PC-3 (cell line): Measurements from ENCODE around the gene ATP23. TPM values are rescaled to one million over a fixed set of nuclear protein-coding genes. Genes with fewer than 3 reads are reported as not detected.

ENCODE experiments used
- ATAC-seq: fragments of 200-7000 bp; cut with Tn5 transposase; 2 replicates; pipeline ENCODE4 v1.9.1; 2020; ENCODE audit warnings: mild to moderate bottlenecking, moderate library complexity
- BruUV-seq: library from RNA; stranded (reverse); fragments of 400-500 nt; replicated peaks from 2 replicates; lab custom pipeline; 2021; lab: Mats Ljungman, UMichigan
- CTCF ChIA-PET: fragments of 300-600 bp; sonication (Branson Sonifier 250); formaldehyde crosslinking; loops from one replicate; lab custom pipeline; 2022; ENCODE audit warnings: antibody characterized with exemption; lab: Charles Lee
- POLR2A ChIA-PET: fragments of 300-600 bp; sonication (Branson Sonifier 250); formaldehyde crosslinking; loops from one replicate; lab custom pipeline; 2022; ENCODE audit warnings: antibody characterized with exemption; ENCODE audit not compliant: unreplicated experiment; lab: Charles Lee
- DNase-seq: peaks from one replicate; pipeline ENCODE4 v3.0.0-alpha.2; 2015
- H2AFZ ChIP-seq: fragments of 300-600 bp; sonication (generic); 2 replicates; pipeline ENCODE4 v1.6.0; 2016; ENCODE audit warnings: antibody characterized with exemption, low read length
- H3F3A ChIP-seq: fragments of 300-600 bp; sonication (generic); one replicate; pipeline ENCODE4 v1.6.0; 2017; ENCODE audit warnings: antibody characterized with exemption, low read length, control low read depth, mild to moderate bottlenecking; ENCODE audit not compliant: unreplicated experiment
- H3K27ac ChIP-seq: fragments of 300-600 bp; sonication (generic); 2 replicates; pipeline ENCODE4 v1.5.1; 2016; ENCODE audit warnings: mild to moderate bottlenecking, low read length
- H3K27me3 ChIP-seq: fragments of 300-600 bp; sonication (generic); 2 replicates; pipeline ENCODE4 v1.6.1; 2016; ENCODE audit warnings: low read length, mixed read lengths
- H3K36me3 ChIP-seq: fragments of 300-600 bp; sonication (generic); 2 replicates; pipeline ENCODE4 v1.6.1; 2016; ENCODE audit warnings: low read depth, mixed run types, low read length, mixed read lengths
- H3K4me1 ChIP-seq: fragments of 300-600 bp; sonication (generic); 2 replicates; pipeline ENCODE4 v1.5.1; 2016; ENCODE audit warnings: low read length; ENCODE audit not compliant: insufficient read depth
- H3K4me2 ChIP-seq: fragments of 300-600 bp; sonication (generic); 2 replicates; pipeline ENCODE4 v1.6.0; 2016; ENCODE audit warnings: low read length
- H3K4me3 ChIP-seq: fragments of 300-600 bp; sonication (generic); 2 replicates; pipeline ENCODE4 v1.5.1; 2016; ENCODE audit warnings: mild to moderate bottlenecking, low read length, mixed read lengths
- H3K79me2 ChIP-seq: fragments of 300-600 bp; sonication (generic); 2 replicates; pipeline ENCODE4 v1.6.1; 2017; ENCODE audit warnings: low read length, mixed read lengths
- H3K9ac ChIP-seq: fragments of 300-600 bp; sonication (generic); 2 replicates; pipeline ENCODE4 v1.6.0; 2016; ENCODE audit warnings: mild to moderate bottlenecking, low read length
- H3K9me2 ChIP-seq: fragments of 300-600 bp; sonication (generic); replicated peaks from 2 replicates; pipeline ENCODE4 v1.6.1; 2016; ENCODE audit warnings: mixed run types, low read length, mixed read lengths
- H3K9me3 ChIP-seq: fragments of 300-600 bp; sonication (generic); 2 replicates; pipeline ENCODE4 v1.6.1; 2016; ENCODE audit warnings: low read length, mixed read lengths
- H4K20me1 ChIP-seq: fragments of 300-600 bp; sonication (generic); 2 replicates; pipeline ENCODE4 v1.6.1; 2016; ENCODE audit warnings: low read length, mixed read lengths
- EZH2 ChIP-seq: fragments of 300-600 bp; sonication (generic); IDR thresholded peaks from one replicate; pipeline ENCODE4 v1.6.1; 2017; ENCODE audit warnings: antibody characterized with exemption, mild to moderate bottlenecking, low read length; ENCODE audit not compliant: unreplicated experiment
- EZH2phosphoT487 ChIP-seq: fragments of 300-600 bp; sonication (generic); IDR thresholded peaks from 2 replicates; pipeline ENCODE4 v1.6.1; 2018; ENCODE audit warnings: mild to moderate bottlenecking, antibody characterized with exemption, low read length, borderline replicate concordance
- intact Hi-C: fragments of 100-400 bp; cut with micrococcal nuclease; formaldehyde crosslinking; loops from 2 replicates; pipeline ENCODE4 v1.9.0; 2023
- total RNA-seq: library from RNA; depleted of rRNA; stranded (reverse); fragments of >200 nt; gene quantifications from 2 replicates; pipeline ENCODE4 v1.2.3, GENCODE V29; 2014; rRNA removed
- TF ChIP-seq, protein P1 (sequence below): fragments of 300-600 bp; sonication (generic); conservative IDR thresholded peaks from 2 replicates; pipeline ENCODE4 v1.5.1; 2017; ENCODE audit warnings: antibody characterized with exemption, low read depth, mild to moderate bottlenecking, low read length

ATP23 gene
- total RNA-seq, 1 experiment from 2014 or later, result 19.4 TPM

DNA sequence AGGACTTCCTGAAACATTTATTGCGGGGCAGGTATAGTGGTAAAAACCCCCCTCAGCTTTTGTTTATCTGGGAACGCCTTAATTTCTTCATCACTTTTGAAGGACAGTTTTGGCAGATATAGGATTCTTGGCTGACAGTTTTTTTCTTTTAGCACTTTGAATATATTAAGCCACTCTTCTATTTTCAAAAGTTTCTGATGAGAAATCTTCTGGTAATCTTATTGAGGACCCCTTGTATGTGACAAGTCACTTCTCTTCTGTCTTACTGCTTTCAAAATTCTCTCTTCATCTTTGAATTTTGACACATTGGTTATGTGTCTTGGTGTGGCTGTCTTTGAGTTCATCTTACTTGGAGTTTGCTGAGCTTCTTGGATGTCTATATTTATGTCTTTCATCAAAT, 59.1 kb downstream of the ATP23 start:
- Histone ChIP-seq H3K4me2 (no peak overlapping the region), H3K27ac (no peak overlapping the region), H3K4me1 (no peaks in the 10 kb centered on the region), H3K36me3 (no peaks in the 10 kb centered on the region), H3K79me2 (no peaks in the 10 kb centered on the region), H3K9me2 (no peaks in the 10 kb centered on the region), H3K27me3 (no peaks in the 10 kb centered on the region), H3F3A (no peaks in the 10 kb centered on the region), H3K9me3 (peaks cover 22% of the 10 kb centered on the region), H3K9ac (no peak overlapping the region), H3K4me3 (no peak overlapping the region), H2AFZ (no peak overlapping the region), H4K20me1 (no peaks in the 10 kb centered on the region)
- TF ChIP-seq, protein P1, sequence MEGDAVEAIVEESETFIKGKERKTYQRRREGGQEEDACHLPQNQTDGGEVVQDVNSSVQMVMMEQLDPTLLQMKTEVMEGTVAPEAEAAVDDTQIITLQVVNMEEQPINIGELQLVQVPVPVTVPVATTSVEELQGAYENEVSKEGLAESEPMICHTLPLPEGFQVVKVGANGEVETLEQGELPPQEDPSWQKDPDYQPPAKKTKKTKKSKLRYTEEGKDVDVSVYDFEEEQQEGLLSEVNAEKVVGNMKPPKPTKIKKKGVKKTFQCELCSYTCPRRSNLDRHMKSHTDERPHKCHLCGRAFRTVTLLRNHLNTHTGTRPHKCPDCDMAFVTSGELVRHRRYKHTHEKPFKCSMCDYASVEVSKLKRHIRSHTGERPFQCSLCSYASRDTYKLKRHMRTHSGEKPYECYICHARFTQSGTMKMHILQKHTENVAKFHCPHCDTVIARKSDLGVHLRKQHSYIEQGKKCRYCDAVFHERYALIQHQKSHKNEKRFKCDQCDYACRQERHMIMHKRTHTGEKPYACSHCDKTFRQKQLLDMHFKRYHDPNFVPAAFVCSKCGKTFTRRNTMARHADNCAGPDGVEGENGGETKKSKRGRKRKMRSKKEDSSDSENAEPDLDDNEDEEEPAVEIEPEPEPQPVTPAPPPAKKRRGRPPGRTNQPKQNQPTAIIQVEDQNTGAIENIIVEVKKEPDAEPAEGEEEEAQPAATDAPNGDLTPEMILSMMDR, result no peak
- TF ChIP-seq EZH2phosphoT487 (no peak), EZH2 (no peak)
- DNase-seq (no peak), ATAC-seq (no peak)
- ChIA-PET POLR2A (no interaction called here), CTCF (no interaction called here)
- no TSS peak for BruUV-seq
- intact Hi-C loops, result no loop called here

DNA sequence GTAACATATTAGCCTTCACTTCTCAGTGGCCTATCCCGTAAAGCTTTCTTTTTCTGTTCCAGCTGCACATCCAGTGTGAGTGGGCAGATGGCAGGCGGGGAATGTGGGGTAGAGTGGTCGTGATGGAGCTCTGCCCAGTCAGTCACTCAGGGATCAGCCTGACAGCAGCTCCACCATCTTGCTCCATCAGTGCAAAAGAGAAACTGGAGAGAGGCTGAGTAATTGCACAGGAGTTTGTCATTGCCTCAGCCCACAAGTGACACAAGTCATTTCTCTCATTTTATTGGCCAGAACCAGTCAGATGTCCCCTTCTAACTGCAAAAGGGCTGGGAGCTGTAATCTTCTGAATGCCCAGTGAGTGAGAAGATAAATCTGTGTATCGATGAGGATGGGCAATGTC, 66.5 kb downstream of the ATP23 start:
- no peak overlapping the region for H3K9ac ChIP-seq
- H2AFZ ChIP-seq, result no peak overlapping the region
- ChIA-PET CTCF (no interaction called here), POLR2A (no interaction called here)
- DNase-seq, result no peak
- TF ChIP-seq, protein P1, result no peak
- TF ChIP-seq EZH2phosphoT487, result no peak
- TF ChIP-seq EZH2, result no peak
- no peaks in the 10 kb centered on the region for H3K9me2 ChIP-seq
- no peak overlapping the region for H3K27ac ChIP-seq
- intact Hi-C loops, result no loop called here
- BruUV-seq, result no TSS peak
- no peaks in the 10 kb centered on the region for H3K36me3 ChIP-seq
- H3K9me3 ChIP-seq, result no peaks in the 10 kb centered on the region
- no peak overlapping the region for H3K4me2 ChIP-seq
- H4K20me1 ChIP-seq, result no peaks in the 10 kb centered on the region
- H3K79me2 ChIP-seq, result no peaks in the 10 kb centered on the region
- no peaks in the 10 kb centered on the region for H3K27me3 ChIP-seq
- ATAC-seq, result no peak
- H3K4me1 ChIP-seq, result no peaks in the 10 kb centered on the region
- no peaks in the 10 kb centered on the region for H3F3A ChIP-seq
- H3K4me3 ChIP-seq, result no peak overlapping the region

DNA sequence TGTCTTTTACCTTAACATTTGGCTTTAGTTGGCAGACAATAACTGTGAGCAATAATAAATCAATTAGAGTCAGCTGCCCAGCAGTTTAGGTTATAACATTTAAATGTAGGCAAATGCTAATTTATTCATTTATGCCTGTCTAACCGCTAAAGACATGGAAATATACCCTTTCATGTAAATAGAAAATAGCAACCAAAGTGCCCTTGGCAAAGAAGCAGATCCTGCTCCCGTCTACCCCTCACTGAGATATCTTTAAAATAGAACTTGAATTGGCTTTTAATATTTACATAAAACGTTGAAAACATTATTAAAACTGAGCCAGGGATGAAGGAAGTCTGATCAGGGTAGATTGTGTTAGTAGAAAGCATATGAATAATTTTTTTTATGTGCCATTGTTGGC, 67.3 kb downstream of the ATP23 start:
- BruUV-seq, result no TSS peak
- CTCF ChIA-PET, result no interaction called here
- no peak for TF ChIP-seq EZH2
- no peak for TF ChIP-seq EZH2phosphoT487
- TF ChIP-seq, protein P1, result no peak

More for the DNA sequence above, 67.3 kb downstream of the ATP23 start:
- POLR2A ChIA-PET, result no interaction called here
- ATAC-seq, result no peak
- Histone ChIP-seq H3K27me3 (no peaks in the 10 kb centered on the region), H3K4me1 (no peaks in the 10 kb centered on the region), H3K4me2 (no peak overlapping the region), H4K20me1 (no peaks in the 10 kb centered on the region), H2AFZ (no peak overlapping the region), H3K9ac (no peak overlapping the region), H3K27ac (no peak overlapping the region), H3K4me3 (no peak overlapping the region), H3F3A (no peaks in the 10 kb centered on the region), H3K36me3 (no peaks in the 10 kb centered on the region), H3K9me3 (no peaks in the 10 kb centered on the region), H3K9me2 (no peaks in the 10 kb centered on the region), H3K79me2 (no peaks in the 10 kb centered on the region)
- intact Hi-C loops, result no loop called here
- no peak for DNase-seq

Other genes starting within 250 kb of the ATP23 start
- gene OS9, start 247.4 kb upstream of the ATP23 start, total RNA-seq, result 145 and 223 TPM in 2 replicates
- gene AGAP2, start 202.8 kb upstream of the ATP23 start, total RNA-seq, result 0.23 and 0.40 TPM in 2 replicates
- gene TSPAN31, start 196.5 kb upstream of the ATP23 start, total RNA-seq, result 18.9 and 20.3 TPM in 2 replicates
- gene CDK4, start 189.3 kb upstream of the ATP23 start, total RNA-seq, result 212 and 229 TPM in 2 replicates
- 9.3 and 13.4 TPM in 2 replicates for gene MARCHF9, start 186.5 kb upstream of the ATP23 start, total RNA-seq
- gene CYP27B1, start 174.5 kb upstream of the ATP23 start, total RNA-seq, result 8.1 and 8.6 TPM in 2 replicates
- gene METTL1, start 169.5 kb upstream of the ATP23 start, total RNA-seq, result 25.2 and 29.8 TPM in 2 replicates
- 5.4 and 9.3 TPM in 2 replicates for gene EEF1AKMT3, start 169.0 kb upstream of the ATP23 start, total RNA-seq
- 55.8 and 63.0 TPM in 2 replicates for gene TSFM, start 158.8 kb upstream of the ATP23 start, total RNA-seq
- 2.3 TPM in 1 of 2 replicates, not detected in the other for gene AVIL, start 122.8 kb upstream of the ATP23 start, total RNA-seq
- gene CTDSP2, start 94.8 kb upstream of the ATP23 start, total RNA-seq, result 37.4 and 39.4 TPM in 2 replicates